ENCODE data around the gene SERPINB10.

DNA sequence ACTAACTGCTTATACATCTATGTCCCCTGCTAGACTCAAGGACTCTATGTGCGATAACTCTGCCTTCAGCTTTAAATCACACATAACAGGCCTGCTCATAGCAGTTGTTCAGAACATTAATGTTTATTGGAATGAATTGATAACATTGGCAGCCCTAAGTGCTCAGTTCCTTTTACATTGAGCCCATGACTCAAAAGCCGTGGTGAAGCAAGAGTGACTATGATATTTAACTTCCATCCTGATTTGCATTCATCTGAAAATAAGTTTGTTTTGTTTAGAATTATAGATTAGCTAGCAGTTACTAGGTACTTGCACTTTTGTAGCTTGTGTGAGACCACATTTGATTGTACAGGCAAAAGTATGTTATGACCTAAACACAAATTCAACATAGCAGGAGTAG lies 14.3 kb downstream of the SERPINB10 start:
- TF ChIP-seq CTCF (IDR thresholded peaks at IDR 0.05; ENCODE audit: low read depth, low read length, poor library complexity, severe bottlenecking) (no peak), EZH2phosphoT487 (IDR thresholded peaks at IDR 0.05; ENCODE audit: borderline replicate concordance, low read length) (no peak)
